NCI-H1930 (cell line): ENCODE measurements around the gene PASD1.
A peak's percentile ranks its signal among the peaks of the same experiment; 100 is the strongest.
"Not testable (repeated sequence)": the region's sequence is repeated elsewhere in the genome, so short reads cannot be mapped to it uniquely, and the experiment has no call there.

Experiments
- DNase-seq, 2 experiments: peaks; one replicate each; lab custom pipeline; 2025; lab: John Stamatoyannopoulos, UW

PASD1 gene

GRCh38 chrX:151609222-151609621 lies 45.7 kb downstream of the PASD1 start:
- DNase-seq, result no peak

GRCh38 chrX:151621422-151621821 lies 57.9 kb downstream of the PASD1 start:
- no peak for DNase-seq

- DNase-seq, result no peak
Measured at GRCh38 chrX:151624677-151625076, 61.2 kb downstream of the PASD1 start.

- DNase-seq, result no peak
Measured at GRCh38 chrX:151631822-151632221, 68.3 kb downstream of the PASD1 start.

- DNase-seq, result no peak
Measured at GRCh38 chrX:151633157-151633556, 69.7 kb downstream of the PASD1 start.

GRCh38 chrX:151634937-151635336 lies 71.5 kb downstream of the PASD1 start:
- DNase-seq, result no peak

GRCh38 chrX:151641564-151641963 lies 78.1 kb downstream of the PASD1 start:
- no peak for DNase-seq

GRCh38 chrX:151675121-151675746 lies 111.8 kb downstream of the PASD1 start:
- DNase-seq, result no peak

- no peak for DNase-seq
Measured at GRCh38 chrX:151676196-151676595, 112.7 kb downstream of the PASD1 start.

GRCh38 chrX:151679798-151680402 lies 116.4 kb downstream of the PASD1 start:
- no peak for DNase-seq

GRCh38 chrX:151680805-151681204 lies 117.3 kb downstream of the PASD1 start:
- peak; percentile 16 to 20 for DNase-seq

GRCh38 chrX:151687635-151688034 lies 124.2 kb downstream of the PASD1 start:
- DNase-seq, result no peak

GRCh38 chrX:151688695-151689094 lies 125.2 kb downstream of the PASD1 start:
- DNase-seq, result no peak

GRCh38 chrX:151692825-151693224 lies 129.3 kb downstream of the PASD1 start:
- no peak for DNase-seq

- no peak for DNase-seq
Measured at GRCh38 chrX:151694121-151694520, 130.6 kb downstream of the PASD1 start.

GRCh38 chrX:151694661-151695582 lies 131.4 kb downstream of the PASD1 start, which contains the start of gene PRRG3:
PRRG3 (plus strand) TSS chrX:151695458; CDS start chrX:151698815, 3,357 bp downstream.
- DNase-seq, result no peak

- no peak for DNase-seq
Measured at GRCh38 chrX:151695583-151696340, 132.3 kb downstream of the PASD1 start.

GRCh38 chrX:151697082-151697481 lies 133.6 kb downstream of the PASD1 start:
- DNase-seq, result not testable (repeated sequence)

- DNase-seq, result no peak
Measured at GRCh38 chrX:151697522-151697921, 134.0 kb downstream of the PASD1 start.

GRCh38 chrX:151698485-151698884 lies 135.0 kb downstream of the PASD1 start:
- DNase-seq, result no peak

GRCh38 chrX:151699746-151700145 lies 136.3 kb downstream of the PASD1 start:
- no peak for DNase-seq

GRCh38 chrX:151700581-151700980 lies 137.1 kb downstream of the PASD1 start:
- DNase-seq, result no peak
